Cardiac muscle cell (in vitro differentiated cells and primary cell): Measurements from ENCODE around the gene C16orf74. TPM values are rescaled to one million over a fixed set of nuclear protein-coding genes. Genes with fewer than 3 reads are reported as not detected.
A peak's percentile ranks its signal among the peaks of the same experiment; 100 is the strongest.

Experiments
- DNase-seq, 2 donors: peaks; one replicate each; pipeline versions ENCODE4 v3.0.0 to v3.0.0-alpha.2; 2010 to 2017; ENCODE audit warnings: low read depth in 1 of 2, low spot score in 1 of 2
- H3K27ac ChIP-seq: fragments of 200-600 bp; sonication (generic); 2 replicates; pipeline ENCODE4 v1.5.1; 2016
- H3K27me3 ChIP-seq: fragments of 200-600 bp; sonication (generic); 2 replicates; pipeline ENCODE4 v1.6.0; 2016; ENCODE audit warnings: control low read depth
- H3K36me3 ChIP-seq: fragments of 200-600 bp; sonication (generic); 2 replicates; pipeline ENCODE4 v1.5.1; 2016; ENCODE audit warnings: control low read depth
- H3K4me1 ChIP-seq: fragments of 200-600 bp; sonication (generic); 2 replicates; pipeline ENCODE4 v1.8.1; 2017; ENCODE audit warnings: low read depth, mild to moderate bottlenecking, mixed run types
- H3K4me3 ChIP-seq: fragments of 200-600 bp; sonication (generic); 2 replicates; pipeline ENCODE4 v1.5.1; 2016; ENCODE audit warnings: mild to moderate bottlenecking
- H3K9me3 ChIP-seq: fragments of 200-600 bp; sonication (generic); 2 replicates; pipeline ENCODE4 v1.5.1; 2017; ENCODE audit warnings: low read depth, mild to moderate bottlenecking, control low read depth
- polyA plus RNA-seq: library from polyadenylated mRNA; unstranded; fragments of >200 nt; fragmentation: Nextera tagmentation; extraction: Ambion mirVana; gene quantifications from 2 replicates; pipeline ENCODE4 v1.2.1, GENCODE V29; 2016
- total RNA-seq: library from RNA; depleted of rRNA; stranded (reverse); fragments of >200 nt; gene quantifications from 2 replicates; pipeline ENCODE4 v1.2.3, GENCODE V29; 2016
- TF ChIP-seq, protein P1 (sequence below): IDR thresholded peaks from 2 replicates; pipeline ENCODE4 v1.5.1; 2012; ENCODE audit warnings: low read depth, mild to moderate bottlenecking, low read length

The C16orf74 gene
- total and polyA plus RNA-seq, 2 experiments from 2014 or later = 37.9 to 49.7 TPM

DNA sequence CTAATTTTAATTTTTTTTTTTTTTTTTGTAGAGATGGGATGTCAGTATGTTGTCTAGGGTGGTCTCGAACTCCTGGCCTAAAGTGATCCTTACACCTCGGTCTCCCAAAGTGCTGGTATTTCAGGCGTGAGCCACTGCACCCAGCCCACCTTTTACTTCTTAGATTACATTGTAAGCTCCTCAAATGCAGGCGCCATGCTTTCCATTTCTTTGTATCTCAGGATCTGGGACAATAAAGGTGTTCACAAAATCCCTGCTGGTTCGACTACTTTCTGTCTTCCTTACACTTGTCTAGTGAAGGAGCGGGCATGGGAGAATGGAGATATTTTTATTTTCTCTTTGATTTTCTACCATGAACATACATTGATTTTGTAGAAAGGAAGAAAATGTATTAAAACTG lies 23.2 kb upstream of the C16orf74 start:
- no peaks in the 10 kb centered on the region for H3K9me3 ChIP-seq
- no peaks in the 10 kb centered on the region for H3K4me1 ChIP-seq
- DNase-seq = no peak
- no peak overlapping the region for H3K27ac ChIP-seq
- peaks cover 9% of the 10 kb centered on the region for H3K36me3 ChIP-seq
- H3K27me3 ChIP-seq = no peaks in the 10 kb centered on the region
- H3K4me3 ChIP-seq = no peak overlapping the region
- TF ChIP-seq, protein P1, sequence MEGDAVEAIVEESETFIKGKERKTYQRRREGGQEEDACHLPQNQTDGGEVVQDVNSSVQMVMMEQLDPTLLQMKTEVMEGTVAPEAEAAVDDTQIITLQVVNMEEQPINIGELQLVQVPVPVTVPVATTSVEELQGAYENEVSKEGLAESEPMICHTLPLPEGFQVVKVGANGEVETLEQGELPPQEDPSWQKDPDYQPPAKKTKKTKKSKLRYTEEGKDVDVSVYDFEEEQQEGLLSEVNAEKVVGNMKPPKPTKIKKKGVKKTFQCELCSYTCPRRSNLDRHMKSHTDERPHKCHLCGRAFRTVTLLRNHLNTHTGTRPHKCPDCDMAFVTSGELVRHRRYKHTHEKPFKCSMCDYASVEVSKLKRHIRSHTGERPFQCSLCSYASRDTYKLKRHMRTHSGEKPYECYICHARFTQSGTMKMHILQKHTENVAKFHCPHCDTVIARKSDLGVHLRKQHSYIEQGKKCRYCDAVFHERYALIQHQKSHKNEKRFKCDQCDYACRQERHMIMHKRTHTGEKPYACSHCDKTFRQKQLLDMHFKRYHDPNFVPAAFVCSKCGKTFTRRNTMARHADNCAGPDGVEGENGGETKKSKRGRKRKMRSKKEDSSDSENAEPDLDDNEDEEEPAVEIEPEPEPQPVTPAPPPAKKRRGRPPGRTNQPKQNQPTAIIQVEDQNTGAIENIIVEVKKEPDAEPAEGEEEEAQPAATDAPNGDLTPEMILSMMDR = no peak

DNA sequence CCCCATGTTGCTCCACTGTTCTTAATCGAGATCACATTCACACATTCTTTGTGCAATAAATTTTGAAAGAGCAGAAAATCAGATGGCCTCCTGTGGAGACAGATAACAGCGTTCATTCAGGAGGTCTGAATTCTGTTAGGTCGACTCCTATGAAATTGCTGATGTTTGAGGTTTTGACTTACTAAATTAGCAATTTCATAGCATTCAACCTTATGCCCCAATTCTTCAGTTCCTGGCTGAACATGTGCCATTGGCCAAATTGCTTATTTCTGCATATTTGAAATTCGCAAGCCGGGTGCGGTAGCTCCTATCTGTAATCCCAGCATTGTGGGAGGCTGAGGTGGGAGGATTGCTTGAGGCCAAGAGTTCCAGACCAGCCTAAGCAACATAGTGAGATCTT lies 22.1 kb upstream of the C16orf74 start:
- DNase-seq = no peak
- Histone ChIP-seq H3K27ac (no peak overlapping the region), H3K36me3 (no peaks in the 10 kb centered on the region), H3K4me1 (no peaks in the 10 kb centered on the region), H3K9me3 (no peaks in the 10 kb centered on the region), H3K27me3 (no peaks in the 10 kb centered on the region), H3K4me3 (no peak overlapping the region)
- TF ChIP-seq, protein P1 = no peak

DNA sequence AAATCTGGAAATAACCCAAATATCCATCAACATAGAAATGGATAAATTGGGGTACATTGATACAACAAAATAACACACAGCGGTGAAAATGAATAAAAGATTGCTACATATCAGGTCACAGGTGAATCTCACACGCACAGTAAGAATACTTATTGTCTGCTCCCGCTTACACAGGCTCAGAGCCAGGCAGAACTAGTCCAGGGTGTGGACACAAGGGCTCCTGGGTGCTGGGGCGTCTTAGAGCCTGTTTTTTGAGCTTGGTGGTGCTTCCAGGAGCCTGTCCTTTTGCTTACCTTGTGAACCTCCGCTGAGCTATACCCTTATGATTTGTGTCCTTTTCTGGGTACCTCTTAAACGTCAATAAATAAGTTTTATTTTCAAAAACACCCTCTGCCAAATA lies 19.8 kb upstream of the C16orf74 start:
- H3K27me3 ChIP-seq = no peaks in the 10 kb centered on the region
- H3K27ac ChIP-seq = no peak overlapping the region
- no peaks in the 10 kb centered on the region for H3K36me3 ChIP-seq
- DNase-seq = no peak
- TF ChIP-seq, protein P1 = no peak
- no peaks in the 10 kb centered on the region for H3K4me1 ChIP-seq
- no peak overlapping the region for H3K4me3 ChIP-seq
- no peaks in the 10 kb centered on the region for H3K9me3 ChIP-seq

DNA sequence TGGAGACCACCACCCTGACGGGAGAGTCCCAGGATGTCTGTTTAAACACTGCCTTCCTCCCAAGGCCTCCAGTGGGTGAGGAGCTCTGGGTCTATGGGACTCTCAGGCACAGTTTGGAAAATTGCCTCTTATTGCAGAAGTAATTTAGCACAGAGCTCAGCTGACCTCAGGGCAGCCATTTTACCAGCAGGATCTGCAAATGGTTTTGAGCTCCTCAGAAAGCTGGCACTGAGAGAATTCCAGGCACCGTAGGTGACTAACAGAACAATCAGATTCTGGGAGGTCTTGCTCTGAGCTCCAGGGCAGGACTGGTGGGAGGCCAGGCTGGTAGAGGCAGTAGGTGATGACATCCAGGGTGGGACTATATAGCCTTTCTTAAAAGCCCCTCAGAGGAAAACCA lies 17.3 kb upstream of the C16orf74 start:
- Histone ChIP-seq H3K27me3 (no peaks in the 10 kb centered on the region), H3K9me3 (no peaks in the 10 kb centered on the region), H3K4me3 (no peak overlapping the region), H3K4me1 (no peaks in the 10 kb centered on the region), H3K36me3 (no peaks in the 10 kb centered on the region), H3K27ac (no peak overlapping the region)
- TF ChIP-seq, protein P1 = no peak
- DNase-seq = no peak

DNA sequence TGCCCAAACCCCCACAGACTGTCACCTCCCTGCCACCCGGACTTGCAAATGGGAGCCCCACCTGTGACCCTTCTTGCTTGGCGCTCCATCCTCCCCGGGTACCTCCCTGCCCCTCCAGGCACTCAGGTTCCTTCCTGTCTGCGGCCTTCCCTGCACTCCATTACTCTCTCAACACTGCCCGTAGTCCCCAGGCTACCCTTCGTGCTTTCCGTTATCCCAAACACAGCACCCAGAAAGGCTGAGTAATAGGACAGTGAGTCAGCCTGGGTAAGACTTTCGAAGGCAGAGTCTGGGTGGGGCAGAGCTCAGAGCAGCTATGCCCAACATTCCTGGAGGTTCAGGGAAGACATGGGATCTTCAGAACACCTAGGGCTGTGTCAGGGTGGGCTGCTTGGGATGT lies 16.6 kb upstream of the C16orf74 start:
- TF ChIP-seq, protein P1 = no peak
- H3K27ac ChIP-seq = no peak overlapping the region
- peak in 1 of 2 donors; percentile 61 for DNase-seq

DNA sequence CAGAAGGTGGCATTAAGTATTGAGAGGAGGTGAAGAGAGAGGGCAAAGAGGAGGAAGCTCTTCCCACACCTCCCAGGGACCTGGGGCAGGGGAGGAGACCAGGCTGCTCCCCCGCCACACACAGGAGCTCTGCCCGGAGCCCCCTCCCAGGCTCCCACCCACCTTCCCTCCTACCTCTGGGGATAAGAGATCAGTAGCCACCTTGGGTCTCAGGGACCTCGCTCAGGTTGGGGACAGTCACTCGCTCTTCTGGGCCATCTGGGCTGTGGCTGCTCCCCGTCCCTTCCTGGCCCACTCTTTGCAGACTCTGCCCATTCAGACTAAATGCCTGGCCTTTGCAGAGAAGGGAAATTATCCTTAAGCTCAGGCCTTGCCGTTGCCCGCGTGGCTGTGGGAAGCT lies 14.9 kb upstream of the C16orf74 start:
- no peak for DNase-seq
- H3K9me3 ChIP-seq = no peaks in the 10 kb centered on the region
- no peaks in the 10 kb centered on the region for H3K27me3 ChIP-seq
- no peak overlapping the region for H3K4me3 ChIP-seq
- TF ChIP-seq, protein P1 = no peak
- H3K4me1 ChIP-seq = no peaks in the 10 kb centered on the region
- H3K36me3 ChIP-seq = no peaks in the 10 kb centered on the region
- no peak overlapping the region for H3K27ac ChIP-seq

More for the DNA sequence above, 16.6 kb upstream of the C16orf74 start:
- Histone ChIP-seq H3K36me3 (no peaks in the 10 kb centered on the region), H3K4me3 (no peak overlapping the region), H3K27me3 (no peaks in the 10 kb centered on the region), H3K9me3 (no peaks in the 10 kb centered on the region), H3K4me1 (no peaks in the 10 kb centered on the region)
